OCI-LY3 (cell line): ENCODE results near the gene TP53.

ENCODE experiments used
- EZH2phosphoT487 ChIP-seq: fragments of 200-600 bp; shearing (Covaris generic); IDR thresholded peaks from 2 replicates; pipeline ENCODE4 v1.6.1; 2018; ENCODE audit warnings: antibody characterized with exemption, mixed run types, low read depth
- TF ChIP-seq, protein P1 (sequence below): fragments of 200-600, 300-600 bp; sonication (generic); IDR thresholded peaks from 2 replicates; pipeline ENCODE4 v1.5.1; 2014; ENCODE audit warnings: antibody characterized with exemption, low read length, low read depth

- TF ChIP-seq, protein P1, sequence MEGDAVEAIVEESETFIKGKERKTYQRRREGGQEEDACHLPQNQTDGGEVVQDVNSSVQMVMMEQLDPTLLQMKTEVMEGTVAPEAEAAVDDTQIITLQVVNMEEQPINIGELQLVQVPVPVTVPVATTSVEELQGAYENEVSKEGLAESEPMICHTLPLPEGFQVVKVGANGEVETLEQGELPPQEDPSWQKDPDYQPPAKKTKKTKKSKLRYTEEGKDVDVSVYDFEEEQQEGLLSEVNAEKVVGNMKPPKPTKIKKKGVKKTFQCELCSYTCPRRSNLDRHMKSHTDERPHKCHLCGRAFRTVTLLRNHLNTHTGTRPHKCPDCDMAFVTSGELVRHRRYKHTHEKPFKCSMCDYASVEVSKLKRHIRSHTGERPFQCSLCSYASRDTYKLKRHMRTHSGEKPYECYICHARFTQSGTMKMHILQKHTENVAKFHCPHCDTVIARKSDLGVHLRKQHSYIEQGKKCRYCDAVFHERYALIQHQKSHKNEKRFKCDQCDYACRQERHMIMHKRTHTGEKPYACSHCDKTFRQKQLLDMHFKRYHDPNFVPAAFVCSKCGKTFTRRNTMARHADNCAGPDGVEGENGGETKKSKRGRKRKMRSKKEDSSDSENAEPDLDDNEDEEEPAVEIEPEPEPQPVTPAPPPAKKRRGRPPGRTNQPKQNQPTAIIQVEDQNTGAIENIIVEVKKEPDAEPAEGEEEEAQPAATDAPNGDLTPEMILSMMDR, result no peak
- no peak for TF ChIP-seq EZH2phosphoT487
Observed at GRCh38 chr17:7654832-7655540, 32.3 kb downstream of the TP53 start.
